Mucosa of descending colon (tissue), 3 donors: ENCODE results near the gene CDR2L. TPM values are rescaled to one million over a fixed set of nuclear protein-coding genes. Genes with fewer than 3 reads are reported as not detected.
A peak's percentile ranks its signal among the peaks of the same experiment; 100 is the strongest.

Source experiments
- ATAC-seq: fragments of 200-7000 bp; cut with Tn5 transposase; one replicate; pipeline ENCODE4 v1.9.1; 2020; ENCODE audit warnings: mild to moderate bottlenecking, moderate library complexity
- DNase-seq, 3 donors: peaks; one replicate each; pipeline ENCODE4 v3.0.0-alpha.2; 2020
- H3K36me3 ChIP-seq: fragments of 200-600 bp; one replicate; pipeline ENCODE4 v1.8.0; 2021; ENCODE audit warnings: low read depth, mild to moderate bottlenecking
- H3K4me1 ChIP-seq: fragments of 200-600 bp; one replicate; pipeline ENCODE4 v1.8.0; 2021; ENCODE audit warnings: low read depth, mild to moderate bottlenecking
- H3K4me3 ChIP-seq: fragments of 200-600 bp; one replicate; pipeline ENCODE4 v1.8.0; 2021; ENCODE audit warnings: mild to moderate bottlenecking
- H3K9me3 ChIP-seq: fragments of 200-600 bp; one replicate; pipeline ENCODE4 v1.8.0; 2021; ENCODE audit warnings: mild to moderate bottlenecking
- intact Hi-C, 2 donors: fragments of 100-400 bp; cut with DNase I in 1 of 2; cut with micrococcal nuclease in 1 of 2; formaldehyde crosslinking; loops; one replicate each; pipeline versions ENCODE4 v1.11.0 to v1.11.1; 2022; cut with DNase I, micrococcal nuclease
- total RNA-seq, 3 donors: library from RNA; stranded (reverse); fragmentation: NEBNext Ultra II Directional in 2 of 3; extraction: Animal tissue kit (Norgen Biotek cat#: 25700) in 2 of 3; gene quantifications; one replicate each; pipeline versions ENCODE4 v1.2.1 to v1.2.4, GENCODE V29; 2021 to 2023
- TF ChIP-seq, protein P1 (sequence below): fragments of 200-600 bp; IDR thresholded peaks from one replicate; pipeline ENCODE4 v1.8.0; 2022; ENCODE audit warnings: antibody characterized with exemption, mild to moderate bottlenecking
- donor health status: DM: no; HTN: no; CAD: no; lungs with moderate emphysema.
- donor health status: DM: no; HTN: no; CAD: no.
- donor health status: DM: no; HTN: yes; CAD: no.

The CDR2L gene
- total RNA-seq, 3 donors from 2014 or later = 2.2 to 14.0 (median 3.1) TPM

DNA sequence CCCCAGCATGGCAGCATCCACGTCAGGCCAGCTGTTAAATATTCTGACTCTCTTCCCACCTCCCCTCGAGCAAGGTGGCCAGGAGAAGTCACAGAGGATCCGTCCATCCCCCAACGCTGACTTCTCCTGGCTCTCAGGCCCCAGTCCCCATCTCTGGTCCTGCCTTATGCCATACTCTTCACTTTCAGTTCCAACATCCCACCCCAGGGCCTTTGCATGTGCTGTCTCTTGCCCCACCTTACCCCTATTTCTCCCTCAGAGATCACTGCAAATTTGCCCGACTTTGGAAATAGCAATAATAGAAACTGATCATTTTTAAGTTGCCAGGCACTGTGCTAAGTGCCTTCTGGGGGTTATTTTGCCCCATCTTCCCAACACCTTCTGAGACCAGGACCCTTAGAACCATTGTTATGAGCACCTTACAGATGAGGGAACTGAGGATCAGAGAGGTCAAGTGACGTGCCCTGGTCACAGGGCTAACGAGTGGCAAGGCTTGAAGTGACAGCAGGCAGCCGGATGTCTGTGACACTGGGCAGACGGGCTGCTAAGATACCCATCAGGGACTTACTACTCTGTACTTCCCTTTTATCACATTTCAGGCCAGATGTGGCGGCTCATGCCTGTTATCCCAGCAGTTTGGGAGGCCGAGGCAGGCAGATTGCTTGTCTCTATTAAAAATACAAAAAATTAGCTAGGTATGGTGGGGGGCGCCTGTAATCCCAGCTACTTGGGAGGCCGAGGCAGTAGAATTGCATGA, 32.6 kb upstream of the CDR2L start:
- ATAC-seq (no peak), DNase-seq (no peak)
- TF ChIP-seq, protein P1, sequence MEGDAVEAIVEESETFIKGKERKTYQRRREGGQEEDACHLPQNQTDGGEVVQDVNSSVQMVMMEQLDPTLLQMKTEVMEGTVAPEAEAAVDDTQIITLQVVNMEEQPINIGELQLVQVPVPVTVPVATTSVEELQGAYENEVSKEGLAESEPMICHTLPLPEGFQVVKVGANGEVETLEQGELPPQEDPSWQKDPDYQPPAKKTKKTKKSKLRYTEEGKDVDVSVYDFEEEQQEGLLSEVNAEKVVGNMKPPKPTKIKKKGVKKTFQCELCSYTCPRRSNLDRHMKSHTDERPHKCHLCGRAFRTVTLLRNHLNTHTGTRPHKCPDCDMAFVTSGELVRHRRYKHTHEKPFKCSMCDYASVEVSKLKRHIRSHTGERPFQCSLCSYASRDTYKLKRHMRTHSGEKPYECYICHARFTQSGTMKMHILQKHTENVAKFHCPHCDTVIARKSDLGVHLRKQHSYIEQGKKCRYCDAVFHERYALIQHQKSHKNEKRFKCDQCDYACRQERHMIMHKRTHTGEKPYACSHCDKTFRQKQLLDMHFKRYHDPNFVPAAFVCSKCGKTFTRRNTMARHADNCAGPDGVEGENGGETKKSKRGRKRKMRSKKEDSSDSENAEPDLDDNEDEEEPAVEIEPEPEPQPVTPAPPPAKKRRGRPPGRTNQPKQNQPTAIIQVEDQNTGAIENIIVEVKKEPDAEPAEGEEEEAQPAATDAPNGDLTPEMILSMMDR = no peak
- Histone ChIP-seq H3K9me3 (no peaks in the 10 kb centered on the region), H3K4me3 (no peak overlapping the region), H3K36me3 (no peaks in the 10 kb centered on the region), H3K4me1 (peaks cover 9% of the 10 kb centered on the region)
- intact Hi-C loops = no loop called here

DNA sequence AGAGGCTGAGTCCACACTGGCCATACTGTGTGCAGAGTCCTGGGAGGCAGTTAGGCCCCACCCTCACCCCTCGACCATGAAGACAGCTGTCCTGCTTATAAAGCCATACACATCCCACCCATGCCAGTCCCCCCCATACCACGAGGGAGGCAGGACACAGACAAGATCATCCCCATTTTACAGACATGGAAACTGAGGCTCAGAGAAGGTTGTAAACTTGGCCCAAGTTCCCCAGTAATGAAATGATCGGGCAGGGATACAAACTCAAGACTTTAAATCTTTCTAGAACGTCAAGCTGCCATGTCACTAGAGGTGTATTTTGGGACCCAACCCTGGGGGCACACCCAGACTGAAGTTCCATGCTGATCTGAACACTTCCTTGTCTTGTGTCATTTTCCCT, 31.3 kb upstream of the CDR2L start:
- Histone ChIP-seq H3K4me1 (peaks cover 9% of the 10 kb centered on the region), H3K4me3 (no peak overlapping the region), H3K9me3 (no peaks in the 10 kb centered on the region), H3K36me3 (no peaks in the 10 kb centered on the region)
- intact Hi-C loops = no loop called here
- ATAC-seq (no peak), DNase-seq (no peak)
- TF ChIP-seq, protein P1 = no peak

DNA sequence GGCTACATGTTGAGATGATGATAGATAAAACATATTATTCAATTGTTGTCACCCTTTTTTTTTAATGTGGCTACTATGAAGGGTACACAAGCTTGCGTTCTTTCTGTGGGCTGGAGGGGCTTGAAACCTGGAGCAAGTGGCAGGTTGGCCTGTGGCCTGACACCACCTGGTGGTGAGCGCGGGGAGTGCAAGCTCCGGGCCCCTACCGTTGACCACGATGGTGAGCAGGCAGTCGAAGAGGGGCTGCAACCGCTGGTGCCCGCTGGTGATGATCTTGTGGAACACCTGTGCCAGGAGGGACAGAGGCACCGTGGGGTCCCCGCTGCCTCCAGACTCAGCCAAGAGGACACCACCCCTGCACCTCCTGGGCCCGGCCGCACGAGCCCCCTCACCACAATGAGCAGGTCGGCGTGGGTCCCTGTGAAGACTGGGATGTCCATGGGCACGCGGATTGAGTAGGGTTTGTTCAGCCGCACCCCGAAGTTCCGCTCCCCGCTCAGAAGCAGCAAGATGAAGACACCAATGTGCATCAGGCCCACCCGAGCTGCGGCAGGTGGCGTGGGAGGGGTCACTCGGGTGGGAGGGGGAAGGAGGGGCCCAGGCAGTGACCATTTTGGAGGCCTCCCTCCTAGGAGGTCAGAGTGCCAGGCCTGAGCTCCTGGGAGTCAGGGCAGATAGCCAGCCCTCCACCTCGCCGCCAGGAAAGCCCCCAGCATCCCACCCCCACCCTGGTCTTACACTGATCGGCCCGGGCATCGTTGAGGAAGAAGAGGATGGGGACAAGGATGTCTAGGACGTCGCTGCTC, 29.3 kb upstream of the CDR2L start:
- TF ChIP-seq, protein P1 = peak; percentile 91
- Histone ChIP-seq H3K36me3 (no peaks in the 10 kb centered on the region), H3K4me1 (peaks cover 5% of the 10 kb centered on the region), H3K9me3 (no peaks in the 10 kb centered on the region), H3K4me3 (no peak overlapping the region)
- peak in 2 of 3 donors; percentile 85 to 89 for DNase-seq
- intact Hi-C loops = no loop called here
- ATAC-seq = peak; percentile 49

DNA sequence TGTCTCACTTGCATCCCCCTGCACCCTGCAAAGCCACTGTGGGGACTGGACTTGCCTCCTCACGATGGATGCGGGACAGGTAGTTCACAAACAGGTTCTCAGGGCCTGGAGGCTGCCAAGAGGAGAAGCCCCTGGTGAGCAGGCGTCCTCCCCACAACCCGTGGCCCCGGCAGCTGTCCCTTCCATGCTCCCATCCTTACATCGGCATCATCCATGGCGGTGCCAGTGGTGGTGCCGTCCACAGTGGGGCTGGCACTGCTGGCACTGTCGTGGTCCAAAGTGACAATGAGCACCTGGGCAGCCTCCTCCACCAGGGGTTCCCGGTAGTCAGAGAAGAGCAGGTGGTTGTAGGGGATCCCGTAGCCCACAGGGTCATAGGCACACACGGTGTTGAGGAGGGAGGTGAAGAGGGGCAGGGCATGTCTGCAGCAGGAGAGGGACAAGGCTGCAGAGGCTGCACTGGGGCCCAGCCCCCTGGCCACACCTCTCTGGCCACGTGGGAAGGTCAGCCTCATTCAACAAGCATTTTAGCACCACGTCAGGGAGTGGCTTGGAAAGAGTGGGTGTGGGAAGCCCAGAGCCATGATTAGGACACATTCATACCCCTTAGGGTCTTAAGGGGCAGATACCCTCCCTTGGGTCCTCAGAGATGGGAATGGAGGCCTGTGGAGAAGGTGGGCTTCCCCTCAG, 27.5 kb upstream of the CDR2L start:
- H3K36me3 ChIP-seq = no peaks in the 10 kb centered on the region
- intact Hi-C loops = no loop called here
- H3K4me3 ChIP-seq = no peak overlapping the region
- ATAC-seq (peak; percentile 24), DNase-seq (no peak)
- TF ChIP-seq, protein P1 = no peak
- H3K4me1 ChIP-seq = no peaks in the 10 kb centered on the region
- H3K9me3 ChIP-seq = no peaks in the 10 kb centered on the region

DNA sequence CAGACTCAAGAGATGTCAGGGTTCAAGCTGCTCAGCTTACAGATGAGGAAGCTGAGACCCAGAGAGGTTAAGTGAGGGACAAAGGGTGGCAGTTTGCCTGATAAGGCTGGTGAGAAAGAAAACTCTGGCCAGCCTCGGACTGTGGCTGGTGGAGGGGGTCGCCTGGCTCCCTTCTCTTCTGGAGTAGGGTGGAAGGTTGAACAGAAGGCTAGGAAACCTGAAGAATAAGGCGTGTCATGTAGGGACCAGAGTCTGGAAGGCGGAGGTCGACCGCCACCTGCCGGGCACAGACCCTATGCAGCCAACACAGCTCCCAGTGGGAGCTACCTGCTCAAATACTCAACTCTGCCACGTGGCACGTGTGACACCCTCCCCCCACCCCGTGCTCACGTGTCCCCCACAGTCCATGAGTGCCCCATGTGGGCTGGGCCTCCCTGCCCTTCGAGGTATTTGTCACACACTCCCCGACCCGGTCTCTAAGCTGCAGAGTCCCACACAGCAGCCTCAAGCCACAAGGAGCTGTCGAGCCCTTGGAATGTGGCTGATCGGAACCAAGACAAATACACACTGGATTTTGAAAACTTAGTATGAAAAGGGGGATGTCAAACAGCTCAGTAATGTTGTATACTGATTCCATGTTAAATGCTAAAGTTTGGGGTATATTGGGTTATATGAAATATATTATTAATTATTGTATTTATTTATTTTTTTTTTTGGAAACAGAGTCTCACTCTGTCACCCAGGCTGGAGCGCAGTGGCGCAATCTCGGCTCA, 26.7 kb upstream of the CDR2L start:
- peak; percentile 73 for ATAC-seq
- TF ChIP-seq, protein P1 = no peak
- Histone ChIP-seq H3K4me3 (no peak overlapping the region), H3K9me3 (no peaks in the 10 kb centered on the region), H3K36me3 (no peaks in the 10 kb centered on the region), H3K4me1 (no peaks in the 10 kb centered on the region)
- peak in 2 of 3 donors; percentile 72 to 81 for DNase-seq
- intact Hi-C loops = no loop called here
